Heart right ventricle (tissue), 16 donors: Measurements from ENCODE around the gene BLACAT1. TPM values are rescaled to one million over a fixed set of nuclear protein-coding genes. Genes with fewer than 3 reads are reported as not detected.

Experiments used
- ATAC-seq, 8 donors: fragments of 200-7000 bp; cut with Tn5 transposase; one replicate each; pipeline ENCODE4 v1.9.1; 2020; ENCODE audit warnings: mild to moderate bottlenecking in 8 of 8, moderate library complexity in 8 of 8, moderate number of reproducible peaks in 1 of 8
- DNase-seq, 2 donors: peaks; one replicate each; pipeline ENCODE4 v3.0.0-alpha.2; 2020
- H3K27ac ChIP-seq, 10 donors: fragments of 200-600 bp; sonication (generic) in 2 of 10; one replicate each; pipeline versions ENCODE4 v1.5.0 to v1.8.0; 2020 to 2022; ENCODE audit warnings: mild to moderate bottlenecking in 3 of 10
- H3K27me3 ChIP-seq, 7 donors: fragments of 200-600 bp; one replicate each; pipeline ENCODE4 v1.8.0; 2021 to 2022; ENCODE audit warnings: mild to moderate bottlenecking in 2 of 7
- H3K36me3 ChIP-seq, 9 donors: fragments of 200-600 bp; sonication (generic) in 1 of 9; one replicate each; pipeline versions ENCODE4 v1.5.0 to v1.8.0; 2020 to 2022; ENCODE audit warnings: mild to moderate bottlenecking in 2 of 9
- H3K4me1 ChIP-seq, 9 donors: fragments of 200-600 bp; sonication (generic) in 1 of 9; one replicate each; pipeline versions ENCODE4 v1.5.0 to v1.8.0; 2020 to 2022; ENCODE audit warnings: mild to moderate bottlenecking in 4 of 9
- H3K4me3 ChIP-seq, 10 donors: fragments of 200-600 bp; sonication (generic) in 2 of 10; one replicate each; pipeline versions ENCODE4 v1.5.0 to v1.8.0; 2020 to 2022; ENCODE audit warnings: mild to moderate bottlenecking in 7 of 10, moderate library complexity in 2 of 10
- H3K9me3 ChIP-seq, 11 donors: fragments of 200-600 bp in 10 of 11; sonication (generic) in 2 of 11; one replicate each; pipeline versions ENCODE4 v1.5.0 to v1.8.0; 2013 to 2022; ENCODE audit warnings: mild to moderate bottlenecking in 2 of 11, control low read depth in 1 of 11, moderate library complexity in 1 of 11
- CTCF ChIP-seq, 9 donors: fragments of 200-600 bp; sonication (generic) in 2 of 9; IDR thresholded peaks; one replicate each; pipeline versions ENCODE4 v1.5.0 to v1.8.0; 2021 to 2022; ENCODE audit warnings: antibody characterized with exemption in 9 of 9, mild to moderate bottlenecking in 5 of 9, moderate library complexity in 1 of 9
- WGBS, 2 donors: extraction: QIAGEN DNeasy Blood & Tissue Kit; methylation state at CpG; one replicate each; pipeline ENCODE4 v1.1.7; 2013; ENCODE audit warnings: inconsistent platforms in 1 of 2; 5-methylcytosine and 5-hydroxymethylcytosine counted together
- intact Hi-C, 10 donors: fragments of 100-400 bp; cut with DNase I; formaldehyde crosslinking; loops; one replicate each; pipeline versions ENCODE4 v1.11.1 to v1.14.2; 2022
- polyA plus RNA-seq, 2 donors: library from polyadenylated mRNA; stranded (reverse); fragments of 200-250 nt; gene quantifications; one replicate each; pipeline ENCODE4 v1.2.3, GENCODE V29; 2013
- total RNA-seq, 10 donors: library from RNA; stranded (reverse); fragmentation: NEBNext Ultra II Directional in 3 of 10; extraction: Animal tissue kit (Norgen Biotek cat#: 25700) in 3 of 10; gene quantifications; one replicate each; pipeline versions ENCODE4 v1.2.1 to v1.2.4, GENCODE V29; 2021 to 2023
- donor health status: Arrhythmogenic right ventricular cardiomyopathy.
- donor health status: ischemic (EF 13 %, LVEDD 7.1; RV severe dilation, severe dysfunction).
- donor health status: healthy with polysubstance abuse.
- donor health status: DM: no; HTN: yes; CAD: no.
- donor health status: DM: no; HTN: no; CAD: no.
- donor health status: ischemic (EF 25% LVEDD 6.9; RV normal size, moderate dysfunction).
- donor health status: ischemic (EF 25% LVEDD 5.7; RV mildly dilated, moderate dysfunction).
- donor health status: healthy.
- donor health status: DM: yes; HTN: yes; CAD: no.
- donor health status: Ischemic cardiomyopathy.
- donor health status: ischemic (EF 35%, LVEDD 5.7; RV mildly dilated, moderate dysfunction).
- donor health status: nonischemic (EF 11% LVEDD 7.7; RV severe dilation, severe dysfunction).
- donor health status: DM: yes; HTN: yes; CAD: no.
- donor health status: PGD.
- donor health status: ischemic (EF 29% LVEDD 5.4; RV normal size, mild dysfunction).
- donor health status: nonischemic (EF 23%, LVEDD 6.1; RV moderate dilation, normal function).

Gene BLACAT1
- total and polyA plus RNA-seq, 12 donors = 0.15 TPM; not detected in 11

DNA sequence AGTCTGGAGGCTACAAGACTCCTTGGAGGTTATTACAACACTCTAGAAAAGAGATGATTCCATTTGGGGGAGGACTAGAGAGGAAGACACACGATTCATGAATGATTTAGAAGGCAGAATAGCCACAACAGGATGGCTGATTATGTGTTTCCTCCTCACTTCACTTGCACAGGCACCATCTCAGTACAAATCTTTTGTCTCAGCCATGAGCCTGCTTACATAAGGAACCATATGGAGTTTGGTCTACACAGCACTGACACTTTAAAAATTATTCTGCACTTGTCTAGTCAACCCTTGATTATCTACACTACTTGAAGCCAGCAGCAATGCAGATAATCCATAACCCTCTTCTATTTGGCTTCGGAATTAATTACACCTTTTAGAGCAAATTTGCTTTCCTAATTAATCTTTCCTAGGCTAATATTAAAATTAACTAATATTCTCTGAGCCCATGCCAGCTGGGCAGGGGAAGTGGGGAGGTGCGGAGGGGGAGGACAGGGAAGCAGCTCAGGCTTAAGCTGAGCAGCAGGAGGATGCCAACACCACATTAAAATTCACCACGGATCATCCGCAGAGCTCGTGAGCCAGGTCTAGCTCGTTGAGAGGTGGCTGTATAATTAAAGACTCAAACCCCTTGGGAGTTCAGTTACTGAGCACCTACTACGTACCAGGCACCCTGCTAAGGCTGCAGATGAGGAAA is 30.8 kb downstream of the BLACAT1 start:
- 61 to 71% methylated on average over 8 of the region's 8 CpGs for WGBS, 2 donors
- Histone ChIP-seq H3K27me3 (peaks cover 0 to 39% (median 0%) of the 10 kb centered on the region in 7 donors), H3K27ac (no peak overlapping the region), H3K9me3 (no peaks in the 10 kb centered on the region), H3K4me3 (no peak overlapping the region), H3K4me1 (peaks cover 0 to 33% (median 4%) of the 10 kb centered on the region in 9 donors), H3K36me3 (no peaks in the 10 kb centered on the region)
- intact Hi-C loops = loop anchor here in 1 of 10 donors (5.0 kb wide), 1 partner anchor 68 kb away; the partner anchor contains the start of gene KLHDC8A
- DNase-seq = no peak
- no peak for TF ChIP-seq CTCF (IDR thresholded peaks at IDR 0.05)
- no peak for ATAC-seq

DNA sequence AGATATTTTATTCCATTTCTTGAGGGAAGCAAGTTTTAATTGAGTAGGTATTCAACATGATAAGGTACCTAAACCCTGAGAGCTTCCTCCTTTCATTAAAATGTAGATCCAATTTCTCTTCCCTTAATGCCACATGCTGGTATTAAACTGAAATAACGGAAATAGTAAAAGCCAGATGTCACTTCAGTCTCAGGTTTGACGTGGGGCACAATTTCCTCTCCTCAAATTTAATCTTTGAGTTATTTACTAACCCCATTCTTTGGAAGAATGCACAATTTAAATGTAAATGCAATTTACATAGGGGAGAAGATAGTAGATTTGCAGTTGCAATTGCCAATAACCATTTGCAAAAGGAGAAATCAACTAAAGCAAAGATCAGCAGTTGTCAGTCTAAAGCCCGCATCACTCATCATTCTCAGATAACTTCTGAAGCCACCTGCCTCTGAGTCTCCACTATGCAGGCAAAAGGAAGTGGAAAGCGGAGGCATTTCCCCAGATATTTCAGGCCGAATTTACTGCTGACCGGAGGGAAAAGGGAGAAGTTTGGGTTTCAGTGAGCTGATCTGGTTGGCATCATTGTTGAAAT is 31.9 kb downstream of the BLACAT1 start:
- intact Hi-C loops = no loop called here
- DNase-seq = no peak
- no peak for ATAC-seq
- Histone ChIP-seq H3K4me3 (no peak overlapping the region), H3K36me3 (no peaks in the 10 kb centered on the region), H3K27me3 (peaks cover 0 to 39% (median 0%) of the 10 kb centered on the region in 7 donors), H3K4me1 (peaks cover 0 to 33% (median 4%) of the 10 kb centered on the region in 9 donors), H3K27ac (no peak overlapping the region), H3K9me3 (no peaks in the 10 kb centered on the region)
- no peak for TF ChIP-seq CTCF (IDR thresholded peaks at IDR 0.05)
- 79 to 83% methylated on average over 6 of the region's 6 CpGs for WGBS, 2 donors

GRCh38 chr1:205422993-205423642 is 32.7 kb downstream of the BLACAT1 start:
- DNase-seq = no peak
- H3K9me3 ChIP-seq = no peaks in the 10 kb centered on the region

More at GRCh38 chr1:205422993-205423642, 32.7 kb downstream of the BLACAT1 start:
- Histone ChIP-seq H3K36me3 (no peaks in the 10 kb centered on the region), H3K4me1 (peaks cover 0 to 33% (median 4%) of the 10 kb centered on the region in 9 donors), H3K27ac (no peak overlapping the region), H3K27me3 (peaks cover 0 to 39% (median 0%) of the 10 kb centered on the region in 7 donors), H3K4me3 (no peak overlapping the region)
- intact Hi-C loops = no loop called here
- 59 to 68% methylated on average over 4 of the region's 4 CpGs for WGBS, 2 donors
- TF ChIP-seq CTCF (IDR thresholded peaks at IDR 0.05) = peak in 4 of 9 donors; percentile 10 to 41 (median 23)
- ATAC-seq = no peak
